Heart left ventricle (tissue), 13 donors: ENCODE measurements around the gene SEC23B.

Source experiments
- CTCF ChIP-seq, 12 donors: fragments of 200-600 bp; sonication (generic) in 4 of 12; IDR thresholded peaks; one replicate each; pipeline versions ENCODE4 v1.5.0 to v1.8.0; 2018 to 2022; ENCODE audit warnings: antibody characterized with exemption in 12 of 12, mild to moderate bottlenecking in 5 of 12
- POLR2A ChIP-seq, 2 donors: fragments of 450-650 bp; IDR thresholded peaks; one replicate each; pipeline ENCODE4 v1.6.1; 2017; ENCODE audit warnings: antibody characterized with exemption in 2 of 2, mild to moderate bottlenecking in 2 of 2, moderate library complexity in 2 of 2
- donor health status: ischemic (EF 13 %, LVEDD 7.1; RV severe dilation, severe dysfunction).
- donor health status: DM: no; HTN: yes; CAD: no.
- donor health status: DM: no; HTN: no; CAD: no.
- donor health status: ischemic (EF 25% LVEDD 6.9; RV normal size, moderate dysfunction).
- donor health status: ischemic (EF 25% LVEDD 5.7; RV mildly dilated, moderate dysfunction).
- donor health status: ischemic (EF 35%, LVEDD 5.7; RV mildly dilated, moderate dysfunction).
- donor health status: nonischemic (EF 11% LVEDD 7.7; RV severe dilation, severe dysfunction).
- donor health status: DM: yes; HTN: yes; CAD: no.
- donor health status: PGD.
- donor health status: ischemic (EF 29% LVEDD 5.4; RV normal size, mild dysfunction).
- donor health status: nonischemic (EF 23%, LVEDD 6.1; RV moderate dilation, normal function).

- TF ChIP-seq CTCF (IDR thresholded peaks at IDR 0.05) (no peak), POLR2A (IDR thresholded peaks at IDR 0.05) (no peak)
Observed at GRCh38 chr20:18541741-18542140, 34.0 kb downstream of the SEC23B start.
